Small intestine (tissue), 7 donors: Measurements from ENCODE around the gene DDX39B. TPM values are rescaled to one million over a fixed set of nuclear protein-coding genes. Genes with fewer than 3 reads are reported as not detected.
A peak's percentile ranks its signal among the peaks of the same experiment; 100 is the strongest.
"Not testable (repeated sequence)": the region's sequence is repeated elsewhere in the genome, so short reads cannot be mapped to it uniquely, and the experiment has no call there.

Experiments
- DNase-seq, 2 donors: peaks; one replicate each; pipeline versions ENCODE4 v3.0.0 to v3.0.0-alpha.2; 2013
- FAIRE-seq: peaks from 2 replicates; lab custom pipeline; 2012; peaks lifted over from hg19 to GRCh38; lab: Jason Lieb, UNC
- H3K27ac ChIP-seq, 3 donors: one replicate each; pipeline ENCODE4 v1.5.1; 2013; ENCODE audit warnings: low read length in 2 of 3, mild to moderate bottlenecking in 2 of 3, control low read depth in 1 of 3, inconsistent platforms in 1 of 3, low read depth in 1 of 3, moderate library complexity in 1 of 3
- H3K27me3 ChIP-seq, 3 donors: one replicate each; pipeline ENCODE4 v1.6.1; 2013; ENCODE audit warnings: low read length in 3 of 3, inconsistent platforms in 1 of 3; ENCODE audit not compliant: control insufficient read depth in 3 of 3, insufficient read depth in 3 of 3
- H3K36me3 ChIP-seq, 3 donors: one replicate each; pipeline ENCODE4 v1.6.1; 2013; ENCODE audit warnings: low read length in 3 of 3, inconsistent platforms in 1 of 3, low read depth in 1 of 3, mild to moderate bottlenecking in 1 of 3, moderate library complexity in 1 of 3; ENCODE audit not compliant: control insufficient read depth in 3 of 3, insufficient read depth in 2 of 3
- H3K4me1 ChIP-seq, 3 donors: one replicate each; pipeline ENCODE4 v1.6.1; 2013; ENCODE audit warnings: low read length in 2 of 3, inconsistent platforms in 1 of 3, low read depth in 1 of 3, mild to moderate bottlenecking in 1 of 3, moderate library complexity in 1 of 3; ENCODE audit not compliant: control insufficient read depth in 3 of 3, insufficient read depth in 2 of 3
- H3K4me3 ChIP-seq, 3 donors: one replicate each; pipeline ENCODE4 v1.5.1; 2013; ENCODE audit warnings: low read length in 3 of 3, control low read depth in 1 of 3, inconsistent platforms in 1 of 3, low read depth in 1 of 3, mild to moderate bottlenecking in 1 of 3, moderate library complexity in 1 of 3
- H3K9me3 ChIP-seq, 2 donors: one replicate each; pipeline ENCODE4 v1.6.1; 2013; ENCODE audit warnings: low read depth in 1 of 2, low read length in 1 of 2; ENCODE audit not compliant: control insufficient read depth in 2 of 2, insufficient read depth in 1 of 2
- WGBS, 3 donors: extraction: QIAGEN DNeasy Blood & Tissue Kit; methylation state at CpG; one replicate each; pipeline ENCODE4 v1.1.7; 2013; 5-methylcytosine and 5-hydroxymethylcytosine counted together
- polyA plus RNA-seq, 4 donors: library from polyadenylated mRNA; stranded (reverse) in 3 of 4; unstranded in 1 of 4; fragments of 200-250 nt in 3 of 4; fragments of 120-200 nt in 1 of 4; gene quantifications; one replicate each; pipeline versions ENCODE4 v1.2.1 to v1.2.3, GENCODE V29; 2013
- donor health status: healthy with polysubstance abuse.
- donor health status: control.
- donor health status: control.
- donor health status: Bipolar disorder and iron deficiency.
- donor health status: healthy.

DDX39B gene
- polyA plus RNA-seq, 4 donors: 307 to 440 (median 358) TPM

DNA sequence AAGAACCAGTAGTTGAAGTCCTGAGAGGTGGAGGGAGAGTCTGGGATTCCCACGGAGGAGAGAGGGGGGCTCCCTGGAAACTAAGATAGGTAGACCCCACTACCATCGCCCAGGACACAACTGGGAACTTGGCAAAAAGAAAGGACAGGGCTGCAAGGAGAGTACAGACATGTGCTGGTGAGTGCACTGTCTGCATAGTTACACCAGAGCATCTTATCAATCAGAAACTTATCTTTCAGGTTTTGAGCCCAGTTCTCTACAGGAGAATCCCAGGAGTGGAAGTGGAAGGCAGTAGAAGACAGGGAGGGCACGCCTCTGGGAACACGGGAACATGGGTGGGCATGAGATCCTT is 17.8 kb upstream of the DDX39B start:
- Histone ChIP-seq H3K36me3 (peaks cover 4 to 46% (median 9%) of the 10 kb centered on the region in 3 donors), H3K4me3 (no peak overlapping the region), H3K27ac (peak overlapping the region in 2 of 3 donors; percentile 28 to 52), H3K9me3 (no peaks in the 10 kb centered on the region), H3K4me1 (peaks cover 0 to 5% (median 0%) of the 10 kb centered on the region in 3 donors), H3K27me3 (no peaks in the 10 kb centered on the region)
- FAIRE-seq: no peak
- no peak for DNase-seq
- WGBS, 3 donors: 63 to 68% (median 64%) methylated on average over 4 of the region's 4 CpGs

GRCh38 chr6:31558631-31559500 is 17.1 kb upstream of the DDX39B start:
- DNase-seq (no peak), FAIRE-seq (no peak)
- H3K27ac ChIP-seq: peak overlapping the region in 1 of 3 donors; percentile 52

GRCh38 chr6:31558318-31558625 is 16.5 kb upstream of the DDX39B start:
- Histone ChIP-seq H3K4me3 (no peak overlapping the region), H3K9me3 (no peaks in the 10 kb centered on the region), H3K4me1 (peaks cover 0 to 5% (median 0%) of the 10 kb centered on the region in 3 donors), H3K27ac (no peak overlapping the region), H3K27me3 (no peaks in the 10 kb centered on the region), H3K36me3 (peaks cover 4 to 53% (median 9%) of the 10 kb centered on the region in 3 donors)
- FAIRE-seq (no peak), DNase-seq (no peak)
- 82 to 96% (median 91%) methylated on average over 8 of the region's 8 CpGs for WGBS, 3 donors

More at GRCh38 chr6:31558631-31559500, 17.1 kb upstream of the DDX39B start:
- peaks cover 0 to 5% (median 0%) of the 10 kb centered on the region in 3 donors for H3K4me1 ChIP-seq
- peaks cover 4 to 50% (median 9%) of the 10 kb centered on the region in 3 donors for H3K36me3 ChIP-seq
- H3K4me3 ChIP-seq: no peak overlapping the region
- H3K9me3 ChIP-seq: no peaks in the 10 kb centered on the region
- WGBS, 3 donors: 62 to 83% (median 68%) methylated on average over 13 to 14 of the region's 14 CpGs
- no peaks in the 10 kb centered on the region for H3K27me3 ChIP-seq

DNA sequence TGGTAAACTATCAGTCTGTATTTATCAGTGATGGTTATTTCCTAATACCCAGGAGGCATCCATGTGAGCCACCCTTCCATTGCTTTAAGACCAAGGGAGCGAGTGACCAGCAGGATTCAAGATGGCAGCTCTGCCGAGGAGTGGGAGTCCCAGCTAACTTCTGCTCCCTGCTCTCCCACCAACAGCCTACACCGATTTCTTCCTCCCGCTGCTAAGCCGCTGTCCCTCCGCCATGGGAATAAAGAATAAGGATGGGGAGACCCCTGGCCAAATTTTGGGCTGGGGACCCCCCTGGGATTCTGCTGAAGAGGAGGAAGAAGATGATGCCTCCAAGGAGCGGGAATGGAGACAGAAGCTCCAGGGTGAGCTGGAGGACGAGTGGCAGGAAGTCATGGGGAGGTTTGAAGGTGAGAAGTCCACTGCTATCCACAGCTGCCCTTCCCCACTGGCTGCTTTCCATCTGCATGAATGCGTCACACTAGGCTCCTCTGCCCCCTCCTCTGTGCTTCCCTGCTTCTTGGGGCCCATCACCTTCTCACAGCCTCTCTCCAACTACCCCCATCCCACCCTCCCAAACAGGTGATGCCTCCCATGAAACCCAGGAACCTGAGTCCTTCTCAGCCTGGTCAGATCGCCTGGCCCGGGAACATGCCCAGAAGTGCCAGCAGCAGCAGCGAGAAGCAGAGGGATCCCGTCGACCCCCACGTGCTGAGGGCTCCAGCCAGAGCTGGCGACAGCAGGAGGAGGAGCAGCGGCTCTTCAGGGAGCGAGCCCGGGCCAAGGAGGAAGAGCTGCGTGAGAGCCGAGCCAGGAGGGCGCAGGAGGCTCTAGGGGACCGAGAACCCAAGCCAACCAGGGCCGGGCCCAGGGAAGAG is 15.9 kb upstream of the DDX39B start:
- Histone ChIP-seq H3K9me3 (no peaks in the 10 kb centered on the region), H3K27ac (no peak overlapping the region), H3K4me3 (no peak overlapping the region), H3K36me3 (peaks cover 4 to 57% (median 9%) of the 10 kb centered on the region in 3 donors), H3K4me1 (peaks cover 0 to 5% (median 0%) of the 10 kb centered on the region in 3 donors), H3K27me3 (no peaks in the 10 kb centered on the region)
- DNase-seq (no peak), FAIRE-seq (no peak)
- 74 to 85% (median 83%) methylated on average over 23 to 24 of the region's 24 CpGs for WGBS, 3 donors

DNA sequence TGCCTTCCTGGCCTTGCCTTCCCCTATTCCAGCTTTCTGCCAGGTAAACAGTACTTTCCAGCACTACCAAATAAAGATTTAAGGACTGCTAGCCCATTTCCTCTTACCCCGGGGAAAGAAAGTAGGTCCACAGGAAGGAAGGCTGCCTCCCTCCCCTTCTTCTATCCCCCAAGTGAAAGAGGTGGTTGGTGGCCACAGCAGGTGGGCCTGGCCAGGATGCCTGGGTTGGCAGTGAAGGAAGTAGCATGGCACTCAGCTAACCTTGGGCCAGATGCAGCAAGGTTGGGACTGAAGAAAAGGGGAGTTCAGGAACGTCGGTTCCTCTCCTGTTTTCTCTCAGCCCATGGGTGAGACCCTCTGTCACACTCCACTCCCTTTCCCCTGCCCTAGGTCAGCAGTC is 14.5 kb upstream of the DDX39B start:
- peaks cover 4 to 64% (median 9%) of the 10 kb centered on the region in 3 donors for H3K36me3 ChIP-seq
- H3K27ac ChIP-seq: no peak overlapping the region
- WGBS, 3 donors: 66 to 85% (median 74%) methylated on average over 3 of the region's 3 CpGs
- H3K4me3 ChIP-seq: no peak overlapping the region
- H3K9me3 ChIP-seq: no peaks in the 10 kb centered on the region
- FAIRE-seq (no peak), DNase-seq (no peak)
- no peaks in the 10 kb centered on the region for H3K27me3 ChIP-seq
- peaks cover 0 to 5% (median 0%) of the 10 kb centered on the region in 3 donors for H3K4me1 ChIP-seq

- DNase-seq: peak; percentile 32 to 46
- not testable (repeated sequence) for H3K27ac ChIP-seq, H3K4me1 ChIP-seq, FAIRE-seq, H3K9me3 ChIP-seq, H3K27me3 ChIP-seq, H3K4me3 ChIP-seq
- WGBS, 3 donors: 45 to 56% (median 51%) methylated on average over 4 to 5 of the region's 5 CpGs
- H3K36me3 ChIP-seq: peaks cover 0 to 41% (median 3%) of the 10 kb centered on the region in 3 donors
Observed at GRCh38 chr6:31551371-31551770, 9.6 kb upstream of the DDX39B start.

DNA sequence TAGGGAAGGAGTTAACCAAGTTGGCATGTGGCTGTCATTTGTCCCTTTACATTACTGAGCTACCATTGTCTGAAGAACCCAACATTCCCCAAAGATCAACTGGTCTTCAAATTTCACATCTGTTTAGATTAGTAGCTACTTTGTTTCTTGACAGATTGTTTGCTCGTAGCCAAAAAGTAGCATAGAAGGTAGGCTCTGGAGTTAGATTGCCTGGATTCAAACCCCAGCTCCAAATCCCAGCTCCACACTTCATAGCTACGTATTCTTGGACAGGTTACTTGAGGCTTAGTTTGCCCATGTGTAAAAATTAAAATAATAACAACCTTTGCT is 6.7 kb upstream of the DDX39B start:
- WGBS, 3 donors: 91 to 97% (median 94%) methylated on average over 2 of the region's 2 CpGs
- peaks cover 0 to 27% (median 3%) of the 10 kb centered on the region in 3 donors for H3K36me3 ChIP-seq
- H3K4me3 ChIP-seq: no peak overlapping the region
- peak overlapping the region in 1 of 3 donors; percentile 55 for H3K27ac ChIP-seq
- peaks cover 3 to 9% (median 5%) of the 10 kb centered on the region in 3 donors for H3K4me1 ChIP-seq
- peaks cover 0 to 3% of the 10 kb centered on the region in 2 donors for H3K9me3 ChIP-seq
- FAIRE-seq (no peak), DNase-seq (no peak)
- no peaks in the 10 kb centered on the region for H3K27me3 ChIP-seq
